ENCODE measurements around the gene CCDC201.

DNA sequence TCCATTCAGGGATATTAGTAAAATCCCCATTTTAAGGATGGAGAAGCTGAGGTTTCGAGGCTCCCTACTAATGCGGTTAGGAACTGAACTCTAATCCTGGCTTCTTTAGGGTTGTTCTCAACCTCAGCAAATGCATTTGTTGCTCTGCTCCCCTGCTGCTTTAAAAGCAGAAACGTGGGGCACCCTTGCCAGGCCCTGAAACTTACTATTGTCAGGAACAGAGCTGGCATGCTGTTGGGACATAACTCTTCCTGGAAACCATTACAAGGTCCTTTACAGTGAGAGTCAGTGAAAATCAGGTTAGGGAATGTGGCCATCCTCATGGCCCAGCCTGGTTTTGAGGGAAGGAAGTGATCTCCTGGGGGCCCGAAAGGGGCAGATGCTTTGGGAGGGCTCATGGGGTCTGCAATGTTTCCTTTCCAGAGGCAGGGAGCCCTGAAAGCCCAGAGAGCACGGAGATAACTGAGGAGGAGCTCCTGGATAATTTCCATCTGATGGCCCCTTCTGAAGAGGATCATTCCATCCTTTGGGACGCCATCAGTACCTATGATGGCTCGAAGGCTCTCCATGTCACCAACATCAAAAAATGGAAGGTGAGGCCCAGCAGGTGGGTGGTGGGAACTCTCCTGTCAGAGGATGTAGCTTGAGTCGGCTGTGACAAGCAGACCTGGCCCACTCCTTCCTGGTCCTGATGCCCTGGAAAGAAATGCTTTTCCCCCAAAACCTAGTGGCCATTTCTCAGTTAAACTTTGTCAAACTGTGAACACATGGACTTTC, 17.4 kb upstream of the CCDC201 start:
- TF ChIP-seq POLR2A (IDR thresholded peaks at IDR 0.05) (no peak), EP300 (IDR thresholded peaks at IDR 0.05) (no peak)
- TF ChIP-seq, protein P1, sequence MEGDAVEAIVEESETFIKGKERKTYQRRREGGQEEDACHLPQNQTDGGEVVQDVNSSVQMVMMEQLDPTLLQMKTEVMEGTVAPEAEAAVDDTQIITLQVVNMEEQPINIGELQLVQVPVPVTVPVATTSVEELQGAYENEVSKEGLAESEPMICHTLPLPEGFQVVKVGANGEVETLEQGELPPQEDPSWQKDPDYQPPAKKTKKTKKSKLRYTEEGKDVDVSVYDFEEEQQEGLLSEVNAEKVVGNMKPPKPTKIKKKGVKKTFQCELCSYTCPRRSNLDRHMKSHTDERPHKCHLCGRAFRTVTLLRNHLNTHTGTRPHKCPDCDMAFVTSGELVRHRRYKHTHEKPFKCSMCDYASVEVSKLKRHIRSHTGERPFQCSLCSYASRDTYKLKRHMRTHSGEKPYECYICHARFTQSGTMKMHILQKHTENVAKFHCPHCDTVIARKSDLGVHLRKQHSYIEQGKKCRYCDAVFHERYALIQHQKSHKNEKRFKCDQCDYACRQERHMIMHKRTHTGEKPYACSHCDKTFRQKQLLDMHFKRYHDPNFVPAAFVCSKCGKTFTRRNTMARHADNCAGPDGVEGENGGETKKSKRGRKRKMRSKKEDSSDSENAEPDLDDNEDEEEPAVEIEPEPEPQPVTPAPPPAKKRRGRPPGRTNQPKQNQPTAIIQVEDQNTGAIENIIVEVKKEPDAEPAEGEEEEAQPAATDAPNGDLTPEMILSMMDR (IDR thresholded peaks at IDR 0.05), result no peak
